OCI-LY1 (cell line): Measurements from ENCODE around the gene KRT78.

ENCODE experiments used
- H2AFZ ChIP-seq: fragments of 200-600 bp; sonication (generic), shearing (Covaris generic); 2 replicates; pipeline ENCODE4 v1.6.0; 2014; ENCODE audit warnings: antibody characterized with exemption, mild to moderate bottlenecking, low read length
- H3F3A ChIP-seq: fragments of 200-600 bp; sonication (generic), shearing (Covaris generic); 2 replicates; pipeline ENCODE4 v1.6.0; 2014; ENCODE audit warnings: mild to moderate bottlenecking, antibody characterized with exemption, low read length, moderate library complexity; ENCODE audit not compliant: insufficient read depth
- H3K27ac ChIP-seq: fragments of 200-600 bp; sonication (generic); 2 replicates; pipeline ENCODE4 v1.5.1; 2014; ENCODE audit warnings: low read length, mixed run types, mild to moderate bottlenecking, low read depth; ENCODE audit not compliant: poor library complexity, severe bottlenecking
- H3K27me3 ChIP-seq: fragments of 200-600 bp; sonication (generic); 2 replicates; pipeline ENCODE4 v1.6.0; 2014; ENCODE audit warnings: antibody characterized with exemption, mild to moderate bottlenecking, low read length, moderate library complexity; ENCODE audit not compliant: insufficient read depth
- H3K36me3 ChIP-seq: fragments of 200-600 bp; sonication (generic); 2 replicates; pipeline ENCODE4 v1.6.1; 2014; ENCODE audit warnings: mild to moderate bottlenecking, antibody characterized with exemption, low read length, moderate library complexity, mixed read lengths; ENCODE audit not compliant: insufficient read depth
- H3K4me1 ChIP-seq: fragments of 200-600 bp; sonication (generic); 2 replicates; pipeline ENCODE4 v1.5.1; 2014; ENCODE audit warnings: mild to moderate bottlenecking, low read length, moderate library complexity; ENCODE audit not compliant: insufficient read depth, severe bottlenecking
- H3K4me2 ChIP-seq: fragments of 200-600 bp; sonication (generic), shearing (Covaris generic); 2 replicates; pipeline ENCODE4 v1.6.1; 2014; ENCODE audit warnings: low read length
- H3K4me3 ChIP-seq: fragments of 200-600 bp; sonication (generic); 2 replicates; pipeline ENCODE4 v1.5.1; 2014; ENCODE audit warnings: low read length, low read depth, mild to moderate bottlenecking, mixed read lengths; ENCODE audit not compliant: poor library complexity, severe bottlenecking
- H3K79me2 ChIP-seq: fragments of 200-600 bp; shearing (Covaris generic); 2 replicates; pipeline ENCODE4 v1.6.1; 2016; ENCODE audit warnings: mixed run types, low read length, mixed read lengths; ENCODE audit not compliant: insufficient read depth
- H3K9ac ChIP-seq: fragments of 200-600 bp; sonication (generic), shearing (Covaris generic); 2 replicates; pipeline ENCODE4 v1.6.1; 2014; ENCODE audit warnings: mild to moderate bottlenecking, low read length, mixed read lengths
- H3K9me2 ChIP-seq: fragments of 200-600 bp; sonication (generic), shearing (Covaris generic); 2 replicates; pipeline ENCODE4 v1.6.1; 2014; ENCODE audit warnings: low read depth, mild to moderate bottlenecking, low read length, mixed read lengths
- H3K9me3 ChIP-seq: fragments of 200-600 bp; shearing (Covaris generic); 2 replicates; pipeline ENCODE4 v1.6.1; 2014; ENCODE audit warnings: low read length, mixed read lengths
- H4K20me1 ChIP-seq: fragments of 200-600 bp; sonication (generic), shearing (Covaris generic); 2 replicates; pipeline ENCODE4 v1.6.0; 2016; ENCODE audit warnings: mild to moderate bottlenecking, low read length; ENCODE audit not compliant: insufficient read depth
- EZH2 ChIP-seq: fragments of 200-600 bp; sonication (generic), shearing (Covaris generic); IDR thresholded peaks from 2 replicates; pipeline ENCODE4 v1.8.0; 2017; ENCODE audit warnings: borderline replicate concordance, mixed run types, mild to moderate bottlenecking, antibody characterized with exemption, low read length, moderate library complexity, mixed read lengths
- TF ChIP-seq, protein P1 (sequence below): fragments of 200-600 bp; sonication (generic), shearing (Covaris generic); IDR thresholded peaks from 2 replicates; pipeline ENCODE4 v1.5.1; 2017; ENCODE audit warnings: mild to moderate bottlenecking, antibody characterized with exemption, low read length, moderate library complexity, mixed read lengths

KRT78 gene

DNA sequence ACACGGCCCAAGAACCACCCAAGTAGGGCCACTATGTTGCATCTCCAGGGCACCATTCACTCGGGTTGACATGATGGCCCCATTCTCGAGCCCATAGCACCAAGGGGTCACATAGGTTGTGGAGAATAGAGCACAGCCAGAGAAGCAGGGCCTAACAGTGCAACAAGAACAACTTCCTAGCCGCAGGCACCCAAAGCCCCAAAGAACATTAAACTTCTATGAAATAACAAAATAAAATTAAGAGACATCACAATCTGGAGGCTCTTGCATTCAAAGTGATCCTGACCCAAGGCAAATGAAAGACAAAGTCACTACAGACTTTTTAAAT, 36.8 kb downstream of the KRT78 start:
- no peaks in the 10 kb centered on the region for H3K79me2 ChIP-seq
- no peaks in the 10 kb centered on the region for H4K20me1 ChIP-seq
- no peaks in the 10 kb centered on the region for H3K4me1 ChIP-seq
- no peak overlapping the region for H3K27ac ChIP-seq
- no peak overlapping the region for H3K4me3 ChIP-seq
- no peaks in the 10 kb centered on the region for H3K36me3 ChIP-seq
- no peaks in the 10 kb centered on the region for H3K9me2 ChIP-seq
- H3K9me3 ChIP-seq, result no peaks in the 10 kb centered on the region
- no peak overlapping the region for H3K4me2 ChIP-seq
- H3F3A ChIP-seq, result no peaks in the 10 kb centered on the region
- TF ChIP-seq, protein P1, sequence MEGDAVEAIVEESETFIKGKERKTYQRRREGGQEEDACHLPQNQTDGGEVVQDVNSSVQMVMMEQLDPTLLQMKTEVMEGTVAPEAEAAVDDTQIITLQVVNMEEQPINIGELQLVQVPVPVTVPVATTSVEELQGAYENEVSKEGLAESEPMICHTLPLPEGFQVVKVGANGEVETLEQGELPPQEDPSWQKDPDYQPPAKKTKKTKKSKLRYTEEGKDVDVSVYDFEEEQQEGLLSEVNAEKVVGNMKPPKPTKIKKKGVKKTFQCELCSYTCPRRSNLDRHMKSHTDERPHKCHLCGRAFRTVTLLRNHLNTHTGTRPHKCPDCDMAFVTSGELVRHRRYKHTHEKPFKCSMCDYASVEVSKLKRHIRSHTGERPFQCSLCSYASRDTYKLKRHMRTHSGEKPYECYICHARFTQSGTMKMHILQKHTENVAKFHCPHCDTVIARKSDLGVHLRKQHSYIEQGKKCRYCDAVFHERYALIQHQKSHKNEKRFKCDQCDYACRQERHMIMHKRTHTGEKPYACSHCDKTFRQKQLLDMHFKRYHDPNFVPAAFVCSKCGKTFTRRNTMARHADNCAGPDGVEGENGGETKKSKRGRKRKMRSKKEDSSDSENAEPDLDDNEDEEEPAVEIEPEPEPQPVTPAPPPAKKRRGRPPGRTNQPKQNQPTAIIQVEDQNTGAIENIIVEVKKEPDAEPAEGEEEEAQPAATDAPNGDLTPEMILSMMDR, result no peak
- no peak for TF ChIP-seq EZH2
- no peak overlapping the region for H3K9ac ChIP-seq
- H2AFZ ChIP-seq, result no peak overlapping the region
- H3K27me3 ChIP-seq, result peaks cover 3% of the 10 kb centered on the region; the same call in 1 of the 2 replicates

DNA sequence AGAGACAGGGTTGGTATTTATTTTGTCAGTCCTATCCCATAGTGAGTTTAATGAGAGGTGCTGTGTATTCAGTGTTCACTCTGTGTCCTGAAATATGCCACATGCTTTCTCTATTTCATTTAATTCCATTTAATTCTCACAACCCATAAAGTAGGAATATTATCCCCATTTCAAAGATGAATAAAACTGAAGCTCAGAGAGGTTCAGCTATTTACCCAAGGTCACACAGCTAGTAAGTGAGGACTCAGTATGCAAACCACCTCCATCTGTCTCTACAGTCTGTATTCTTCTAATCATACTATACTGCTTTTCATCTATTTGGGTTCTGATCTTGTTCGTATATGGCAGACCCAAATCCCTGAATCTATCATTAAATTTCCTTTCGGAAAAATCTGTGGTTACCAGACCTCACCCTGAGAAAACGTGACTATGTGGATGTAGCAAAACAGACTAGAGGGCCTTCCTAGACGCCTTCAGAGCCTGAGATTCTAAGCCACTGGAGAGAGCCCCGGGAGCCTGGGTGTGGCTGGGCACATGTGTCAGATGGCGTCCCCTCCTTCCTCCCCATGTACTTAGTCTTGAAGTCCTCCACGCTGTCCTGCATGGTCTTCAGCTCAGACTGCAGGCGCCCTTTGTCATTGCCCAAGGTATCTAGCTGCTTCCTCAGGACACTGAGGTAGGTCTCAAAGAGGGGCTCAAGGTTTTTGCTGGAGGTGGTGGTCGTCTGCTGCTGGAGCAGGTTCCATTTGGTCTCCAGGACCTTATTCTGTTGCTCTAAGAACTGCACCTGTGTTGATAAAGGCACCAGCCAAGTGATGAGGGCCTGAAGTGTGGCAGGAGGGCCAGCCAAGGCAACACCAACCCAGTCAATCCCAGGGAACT, 37.4 kb downstream of the KRT78 start:
- no peaks in the 10 kb centered on the region for H3K9me3 ChIP-seq
- H3K27me3 ChIP-seq, result peaks cover 3% of the 10 kb centered on the region; the same call in 1 of the 2 replicates
- no peak overlapping the region for H3K4me3 ChIP-seq
- H2AFZ ChIP-seq, result no peak overlapping the region
- H3F3A ChIP-seq, result no peaks in the 10 kb centered on the region
- no peak overlapping the region for H3K27ac ChIP-seq
- H3K4me2 ChIP-seq, result no peak overlapping the region
- H4K20me1 ChIP-seq, result no peaks in the 10 kb centered on the region
- H3K79me2 ChIP-seq, result no peaks in the 10 kb centered on the region
- no peaks in the 10 kb centered on the region for H3K4me1 ChIP-seq
- no peak for TF ChIP-seq EZH2
- TF ChIP-seq, protein P1, result no peak
- no peak overlapping the region for H3K9ac ChIP-seq
- H3K36me3 ChIP-seq, result no peaks in the 10 kb centered on the region
- no peaks in the 10 kb centered on the region for H3K9me2 ChIP-seq

DNA sequence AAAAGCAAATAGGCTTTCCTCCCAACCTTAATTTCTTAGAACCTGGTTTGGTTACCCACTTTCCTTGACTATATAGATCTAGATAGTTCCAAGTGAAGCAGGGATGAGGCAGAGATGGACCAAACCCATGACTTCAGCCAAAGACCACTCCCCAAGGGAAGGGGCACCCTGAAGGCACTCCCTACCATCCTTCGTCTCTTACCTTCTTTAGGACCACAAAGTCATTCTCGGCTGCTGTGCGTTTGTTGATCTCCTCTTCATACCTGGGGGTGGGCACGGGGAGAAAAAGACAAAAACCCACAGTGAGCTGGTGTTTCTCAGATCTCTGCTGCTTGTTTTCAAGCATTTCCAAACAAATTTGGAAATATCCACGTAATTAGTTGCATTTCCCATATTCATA, 38.2 kb downstream of the KRT78 start:
- Histone ChIP-seq H2AFZ (no peak overlapping the region), H3K4me2 (no peak overlapping the region), H4K20me1 (no peaks in the 10 kb centered on the region), H3F3A (no peaks in the 10 kb centered on the region), H3K79me2 (no peaks in the 10 kb centered on the region), H3K36me3 (no peaks in the 10 kb centered on the region), H3K27me3 (peaks cover 3% of the 10 kb centered on the region; the same call in 1 of the 2 replicates), H3K9me3 (no peaks in the 10 kb centered on the region), H3K9ac (no peak overlapping the region), H3K4me3 (no peak overlapping the region), H3K9me2 (no peaks in the 10 kb centered on the region), H3K4me1 (no peaks in the 10 kb centered on the region), H3K27ac (no peak overlapping the region)
- TF ChIP-seq, protein P1, result no peak
- no peak for TF ChIP-seq EZH2
